WTC11 (cell line): Measurements from ENCODE around the gene PLK3. TPM values are rescaled to one million over a fixed set of nuclear protein-coding genes. Genes with fewer than 3 reads are reported as not detected.

ENCODE experiments used
- AR ChIP-seq: fragments of 250-450 bp; sonication (Bioruptor Pico); IDR thresholded peaks from 2 replicates; pipeline ENCODE4 v1.9.0; 2021; ENCODE audit warnings: mild to moderate bottlenecking
- ATF2 ChIP-seq: sonication (generic); formaldehyde crosslinking; IDR thresholded peaks from 2 replicates; pipeline ENCODE4 v1.8.1; 2022; ENCODE audit warnings: low read depth, missing genetic modification reagents, borderline replicate concordance
- CBFB ChIP-seq: sonication (generic); formaldehyde crosslinking; IDR thresholded peaks from 2 replicates; pipeline ENCODE4 v1.8.1; 2022; ENCODE audit warnings: mild to moderate bottlenecking, low read depth, missing genetic modification reagents
- CDX4 ChIP-seq: fragments of 250-450 bp; sonication (Bioruptor Pico); IDR thresholded peaks from 2 replicates; pipeline ENCODE4 v1.9.0; 2021; ENCODE audit warnings: moderate library complexity, mild to moderate bottlenecking, inconsistent platforms, borderline replicate concordance
- CREB1 ChIP-seq: sonication (generic); formaldehyde crosslinking; IDR thresholded peaks from 2 replicates; pipeline ENCODE4 v1.8.0; 2023; ENCODE audit warnings: mild to moderate bottlenecking, missing genetic modification reagents
- E2F5 ChIP-seq: sonication (generic); formaldehyde crosslinking; IDR thresholded peaks from 2 replicates; pipeline ENCODE4 v1.8.1; 2022; ENCODE audit warnings: mild to moderate bottlenecking, moderate library complexity, missing genetic modification reagents
- EMX1 ChIP-seq: fragments of 250-450 bp; sonication (Bioruptor Pico); IDR thresholded peaks from 2 replicates; pipeline ENCODE4 v1.8.0; 2021; ENCODE audit warnings: mild to moderate bottlenecking
- ERG ChIP-seq: fragments of 250-450 bp; sonication (Bioruptor Pico); IDR thresholded peaks from 2 replicates; pipeline ENCODE4 v1.8.0; 2021; ENCODE audit warnings: mild to moderate bottlenecking
- FOXJ3 ChIP-seq: sonication (generic); formaldehyde crosslinking; IDR thresholded peaks from 2 replicates; pipeline ENCODE4 v1.9.0; 2021; ENCODE audit warnings: missing genetic modification reagents, mild to moderate bottlenecking, borderline replicate concordance
- FOXP4 ChIP-seq: sonication (generic); formaldehyde crosslinking; IDR thresholded peaks from 2 replicates; pipeline ENCODE4 v1.8.0; 2022; ENCODE audit warnings: mild to moderate bottlenecking, missing genetic modification reagents
- GABPB1 ChIP-seq: sonication (generic); formaldehyde crosslinking; IDR thresholded peaks from 2 replicates; pipeline ENCODE4 v1.8.1; 2023; ENCODE audit warnings: mild to moderate bottlenecking, missing genetic modification reagents
- KAT7 ChIP-seq: sonication (generic); formaldehyde crosslinking; IDR thresholded peaks from 2 replicates; pipeline ENCODE4 v1.8.1; 2023; ENCODE audit warnings: missing genetic modification reagents, mild to moderate bottlenecking, borderline replicate concordance
- MYBL2 ChIP-seq: sonication (generic); formaldehyde crosslinking; IDR thresholded peaks from 2 replicates; pipeline ENCODE4 v1.8.1; 2023; ENCODE audit warnings: mild to moderate bottlenecking, moderate library complexity, missing genetic modification reagents
- NFATC4 ChIP-seq: fragments of 250-450 bp; sonication (Bioruptor Pico); IDR thresholded peaks from 2 replicates; pipeline ENCODE4 v1.9.0; 2021; ENCODE audit warnings: mild to moderate bottlenecking
- SP1 ChIP-seq: sonication (generic); formaldehyde crosslinking; conservative IDR thresholded peaks from 2 replicates; pipeline ENCODE4 v1.8.1; 2022; ENCODE audit warnings: missing genetic modification reagents
- ZBTB43 ChIP-seq: sonication (generic); formaldehyde crosslinking; IDR thresholded peaks from 2 replicates; pipeline ENCODE4 v1.8.1; 2023; ENCODE audit warnings: mild to moderate bottlenecking, missing genetic modification reagents
- ZNF138 ChIP-seq: sonication (generic); formaldehyde crosslinking; conservative IDR thresholded peaks from 2 replicates; pipeline ENCODE4 v1.8.1; 2022; ENCODE audit warnings: mild to moderate bottlenecking, moderate library complexity, missing genetic modification reagents
- ZNF232 ChIP-seq: sonication (generic); formaldehyde crosslinking; IDR thresholded peaks from 2 replicates; pipeline ENCODE4 v1.8.0; 2022; ENCODE audit warnings: mild to moderate bottlenecking, missing genetic modification reagents
- ZNF263 ChIP-seq: sonication (generic); formaldehyde crosslinking; IDR thresholded peaks from 2 replicates; pipeline ENCODE4 v1.8.1; 2022; ENCODE audit warnings: low read depth, mild to moderate bottlenecking, moderate library complexity, missing genetic modification reagents
- ZNF281 ChIP-seq: sonication (generic); formaldehyde crosslinking; IDR thresholded peaks from 2 replicates; pipeline ENCODE4 v1.8.0; 2023; ENCODE audit warnings: mild to moderate bottlenecking, missing genetic modification reagents
- ZNF532 ChIP-seq: fragments of 250-450 bp; sonication (Bioruptor Pico); IDR thresholded peaks from 2 replicates; pipeline ENCODE4 v1.9.0; 2021; ENCODE audit warnings: mild to moderate bottlenecking, borderline replicate concordance
- total RNA-seq: library from RNA; stranded (reverse); gene quantifications from 3 replicates; pipeline ENCODE4 v1.2.3, GENCODE V29; 2021

PLK3 gene
- total RNA-seq, 1 experiment from 2014 or later, result 16.4 TPM

GRCh38 chr1:44780583-44781121 lies 19.5 kb upstream of the PLK3 start (continued):
- TF ChIP-seq CDX4 (CRISPR knock-in tag) (no peak), NFATC4 (CRISPR knock-in tag) (peak; percentile 23; the same call in 1 of the 2 replicates), ZNF232 (CRISPR knock-in tag) (no peak), ZNF532 (CRISPR knock-in tag) (0 out of 2 replicates have a peak, but pooled peaks have one; percentile 38), AR (CRISPR knock-in tag) (peak; percentile 68; the same call in 1 of the 2 replicates), FOXJ3 (no peak), FOXP4 (CRISPR knock-in tag) (no peak), EMX1 (CRISPR knock-in tag) (0 out of 2 replicates have a peak, but pooled peaks have one; percentile 18), GABPB1 (CRISPR knock-in tag) (no peak), SP1 (CRISPR knock-in tag) (peak; percentile 35; the same call in 1 of the 2 replicates), ZNF281 (no peak), KAT7 (no peak), MYBL2 (CRISPR knock-in tag) (no peak), CBFB (no peak), E2F5 (no peak), ZBTB43 (CRISPR knock-in tag) (no peak), CREB1 (CRISPR knock-in tag) (no peak), ATF2 (CRISPR knock-in tag) (no peak), ERG (CRISPR knock-in tag) (peak; percentile 79; the same call in 1 of the 2 replicates), ZNF138 (CRISPR knock-in tag) (no peak), ZNF263 (CRISPR knock-in tag) (no peak)
